ENCODE results near the gene TRAPPC8. TPM values are rescaled to one million over a fixed set of nuclear protein-coding genes. Genes with fewer than 3 reads are reported as not detected.

Gene TRAPPC8
- total RNA-seq, 2 experiments from 2014 or later: 22.8 to 23.4 TPM

GRCh38 chr18:31878358-31878757 is 64.6 kb downstream of the TRAPPC8 start:
- no peak overlapping the region for H3K4me3 ChIP-seq (ENCODE audit: low read depth, low read length, poor library complexity, severe bottlenecking)
- DNase-seq (ENCODE audit: low spot score): no peak
- intact Hi-C loops (cut with micrococcal nuclease; ENCODE audit: unreplicated experiment): no loop called here
- POLR2A ChIA-PET: no interaction called here
- H3K79me2 ChIP-seq (ENCODE audit: insufficient read depth, low read depth, low read length): 0 out of 2 replicates have a peak, but pooled peaks cover 6% of the 10 kb centered on the region
- H3K9me3 ChIP-seq (ENCODE audit: low read length): no peaks in the 10 kb centered on the region
- BruUV-seq (replicated peaks): no TSS peak
- TF ChIP-seq, protein P1, sequence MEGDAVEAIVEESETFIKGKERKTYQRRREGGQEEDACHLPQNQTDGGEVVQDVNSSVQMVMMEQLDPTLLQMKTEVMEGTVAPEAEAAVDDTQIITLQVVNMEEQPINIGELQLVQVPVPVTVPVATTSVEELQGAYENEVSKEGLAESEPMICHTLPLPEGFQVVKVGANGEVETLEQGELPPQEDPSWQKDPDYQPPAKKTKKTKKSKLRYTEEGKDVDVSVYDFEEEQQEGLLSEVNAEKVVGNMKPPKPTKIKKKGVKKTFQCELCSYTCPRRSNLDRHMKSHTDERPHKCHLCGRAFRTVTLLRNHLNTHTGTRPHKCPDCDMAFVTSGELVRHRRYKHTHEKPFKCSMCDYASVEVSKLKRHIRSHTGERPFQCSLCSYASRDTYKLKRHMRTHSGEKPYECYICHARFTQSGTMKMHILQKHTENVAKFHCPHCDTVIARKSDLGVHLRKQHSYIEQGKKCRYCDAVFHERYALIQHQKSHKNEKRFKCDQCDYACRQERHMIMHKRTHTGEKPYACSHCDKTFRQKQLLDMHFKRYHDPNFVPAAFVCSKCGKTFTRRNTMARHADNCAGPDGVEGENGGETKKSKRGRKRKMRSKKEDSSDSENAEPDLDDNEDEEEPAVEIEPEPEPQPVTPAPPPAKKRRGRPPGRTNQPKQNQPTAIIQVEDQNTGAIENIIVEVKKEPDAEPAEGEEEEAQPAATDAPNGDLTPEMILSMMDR (conservative IDR thresholded peaks at IDR 0.05; ENCODE audit: low read length): no peak
- TF ChIP-seq EZH2phosphoT487 (IDR thresholded peaks at IDR 0.05; ENCODE audit: borderline replicate concordance, low read depth, low read length): no peak
- no peaks in the 10 kb centered on the region for H4K20me1 ChIP-seq (ENCODE audit: insufficient read depth, low read length)
- no peak overlapping the region for H2AFZ ChIP-seq (ENCODE audit: low read length)
- H3K4me1 ChIP-seq (ENCODE audit: insufficient read depth, low read length, poor library complexity, severe bottlenecking): no peaks in the 10 kb centered on the region
- no peak overlapping the region for H3K4me2 ChIP-seq (ENCODE audit: low read length)
- H3K9me2 ChIP-seq (ENCODE audit: insufficient read depth, low read length): no peaks in the 10 kb centered on the region
- peaks cover 68% of the 10 kb centered on the region for H3K36me3 ChIP-seq (ENCODE audit: insufficient read depth, low read length)
- H3K27ac ChIP-seq (ENCODE audit: low read depth, low read length, poor library complexity, severe bottlenecking): no peak overlapping the region
- CTCF ChIA-PET (ENCODE audit: unreplicated experiment): no interaction called here

DNA sequence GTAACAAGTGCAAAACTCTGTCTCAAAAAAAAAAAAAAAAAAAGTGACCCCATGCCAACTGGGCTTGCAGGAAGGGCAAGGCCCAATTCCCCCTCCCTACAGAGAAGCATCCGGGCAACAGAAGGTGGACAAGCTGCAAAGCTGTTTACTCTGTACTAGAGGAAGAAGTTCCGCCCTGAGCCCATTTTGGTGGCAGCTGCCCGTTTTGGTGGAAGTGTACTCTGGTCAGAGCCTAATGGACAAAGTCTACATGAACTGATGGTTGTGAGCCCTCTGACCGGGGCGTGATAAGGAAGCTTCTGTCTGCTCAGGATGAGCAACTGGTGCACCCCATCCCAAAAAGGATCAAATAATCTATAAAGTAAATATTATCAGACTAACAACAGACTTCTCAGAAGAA is 65.0 kb downstream of the TRAPPC8 start:
- no peaks in the 10 kb centered on the region for H4K20me1 ChIP-seq (ENCODE audit: insufficient read depth, low read length)
- no TSS peak for BruUV-seq (replicated peaks)
- intact Hi-C loops (cut with micrococcal nuclease; ENCODE audit: unreplicated experiment): no loop called here
- no peak overlapping the region for H3K4me3 ChIP-seq (ENCODE audit: low read depth, low read length, poor library complexity, severe bottlenecking)
- H3K27ac ChIP-seq (ENCODE audit: low read depth, low read length, poor library complexity, severe bottlenecking): no peak overlapping the region
- no peak for DNase-seq (ENCODE audit: low spot score)
- H3K79me2 ChIP-seq (ENCODE audit: insufficient read depth, low read depth, low read length): 0 out of 2 replicates have a peak, but pooled peaks cover 6% of the 10 kb centered on the region
- H3K9me2 ChIP-seq (ENCODE audit: insufficient read depth, low read length): no peaks in the 10 kb centered on the region
- CTCF ChIA-PET (ENCODE audit: unreplicated experiment): no interaction called here
- H3K4me1 ChIP-seq (ENCODE audit: insufficient read depth, low read length, poor library complexity, severe bottlenecking): no peaks in the 10 kb centered on the region
- no peak for TF ChIP-seq EZH2phosphoT487 (IDR thresholded peaks at IDR 0.05; ENCODE audit: borderline replicate concordance, low read depth, low read length)
- TF ChIP-seq, protein P1 (conservative IDR thresholded peaks at IDR 0.05; ENCODE audit: low read length): no peak
- H2AFZ ChIP-seq (ENCODE audit: low read length): no peak overlapping the region
- H3K9me3 ChIP-seq (ENCODE audit: low read length): no peaks in the 10 kb centered on the region
- POLR2A ChIA-PET: no interaction called here
- H3K4me2 ChIP-seq (ENCODE audit: low read length): no peak overlapping the region
- peaks cover 69% of the 10 kb centered on the region for H3K36me3 ChIP-seq (ENCODE audit: insufficient read depth, low read length)

DNA sequence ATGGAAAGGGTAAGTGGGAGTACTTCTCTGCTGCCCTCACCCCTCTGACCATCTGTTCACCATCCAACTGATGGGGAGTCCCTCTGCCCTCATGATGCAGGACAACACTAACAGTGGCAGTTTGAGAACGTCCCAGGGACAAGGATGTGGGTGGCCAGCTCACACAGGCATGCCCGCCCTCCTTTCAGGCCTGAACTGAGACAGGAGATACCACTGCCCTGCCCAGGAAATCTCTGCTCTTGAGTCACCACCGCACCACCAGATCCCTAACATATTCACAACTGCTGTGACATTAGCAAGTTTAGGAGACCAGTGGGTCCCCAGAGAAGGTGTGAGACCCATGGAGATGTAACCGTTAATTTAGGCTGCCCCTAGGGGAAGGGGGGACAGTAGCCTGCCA is 66.2 kb downstream of the TRAPPC8 start:
- intact Hi-C loops (cut with micrococcal nuclease; ENCODE audit: unreplicated experiment): no loop called here
- no peak for DNase-seq (ENCODE audit: low spot score)
- no peak overlapping the region for H3K4me3 ChIP-seq (ENCODE audit: low read depth, low read length, poor library complexity, severe bottlenecking)
- no peaks in the 10 kb centered on the region for H3K9me2 ChIP-seq (ENCODE audit: insufficient read depth, low read length)
- no peaks in the 10 kb centered on the region for H4K20me1 ChIP-seq (ENCODE audit: insufficient read depth, low read length)
- H2AFZ ChIP-seq (ENCODE audit: low read length): no peak overlapping the region
- no peak for TF ChIP-seq EZH2phosphoT487 (IDR thresholded peaks at IDR 0.05; ENCODE audit: borderline replicate concordance, low read depth, low read length)
- TF ChIP-seq, protein P1 (conservative IDR thresholded peaks at IDR 0.05; ENCODE audit: low read length): no peak
- H3K4me1 ChIP-seq (ENCODE audit: insufficient read depth, low read length, poor library complexity, severe bottlenecking): no peaks in the 10 kb centered on the region
- H3K9me3 ChIP-seq (ENCODE audit: low read length): no peaks in the 10 kb centered on the region
- no peak overlapping the region for H3K4me2 ChIP-seq (ENCODE audit: low read length)
- POLR2A ChIA-PET: no interaction called here
- CTCF ChIA-PET (ENCODE audit: unreplicated experiment): no interaction called here
- peaks cover 65% of the 10 kb centered on the region for H3K36me3 ChIP-seq (ENCODE audit: insufficient read depth, low read length)
- no peak overlapping the region for H3K27ac ChIP-seq (ENCODE audit: low read depth, low read length, poor library complexity, severe bottlenecking)
- BruUV-seq (replicated peaks): no TSS peak
- 0 out of 2 replicates have a peak, but pooled peaks cover 6% of the 10 kb centered on the region for H3K79me2 ChIP-seq (ENCODE audit: insufficient read depth, low read depth, low read length)
